Uterus (tissue), 4 donors: ENCODE measurements around the gene MAP3K8. TPM values are rescaled to one million over a fixed set of nuclear protein-coding genes. Genes with fewer than 3 reads are reported as not detected.

ENCODE experiments used
- DNase-seq, 2 donors: peaks; one replicate each; pipeline ENCODE4 v3.0.0-alpha.2; 2019 to 2020
- H3K27ac ChIP-seq, 2 donors: fragments of 200-600 bp; sonication (generic); 1 replicate in 1 of 2; 2 replicates in 1 of 2; pipeline ENCODE4 v1.5.1; 2016 to 2018
- H3K27me3 ChIP-seq, 2 donors: fragments of 200-600 bp; sonication (generic); one replicate each; pipeline ENCODE4 v1.5.1; 2018 to 2019; ENCODE audit warnings: control low read depth in 1 of 2
- H3K36me3 ChIP-seq, 2 donors: fragments of 200-600 bp; sonication (generic); one replicate each; pipeline ENCODE4 v1.5.1; 2019; ENCODE audit warnings: control low read depth in 1 of 2
- H3K4me1 ChIP-seq, 2 donors: fragments of 200-600 bp; sonication (generic); one replicate each; pipeline ENCODE4 v1.5.1; 2018 to 2019; ENCODE audit warnings: control low read depth in 1 of 2
- H3K4me3 ChIP-seq, 2 donors: fragments of 200-600 bp; sonication (generic); 1 replicate in 1 of 2; 2 replicates in 1 of 2; pipeline ENCODE4 v1.5.1; 2018 to 2019; ENCODE audit warnings: mild to moderate bottlenecking in 1 of 2
- H3K9me3 ChIP-seq, 2 donors: fragments of 200-600 bp; sonication (generic); one replicate each; pipeline ENCODE4 v1.5.1; 2019; ENCODE audit warnings: control low read depth in 1 of 2
- POLR2A ChIP-seq, 2 donors: fragments of 450-650 bp; IDR thresholded peaks; one replicate each; pipeline ENCODE4 v1.6.1; 2016; ENCODE audit warnings: antibody characterized with exemption in 2 of 2, mild to moderate bottlenecking in 1 of 2, moderate library complexity in 1 of 2
- intact Hi-C: fragments of 100-400 bp; cut with DNase I; formaldehyde crosslinking; loops from one replicate; pipeline ENCODE4 v1.15.1; 2023; ENCODE audit warnings: low total_unique reads
- total RNA-seq, 4 donors: library from RNA; depleted of rRNA in 3 of 4; stranded (reverse); fragments of >200 nt in 3 of 4; gene quantifications; one replicate each; pipeline versions ENCODE4 v1.1.0 to v1.2.4, GENCODE V29; 2014 to 2023
- TF ChIP-seq, protein P1 (sequence below), 4 experiments: fragments of 200-600 bp in 2 of 4; fragments of 450-650 bp in 2 of 4; sonication (generic) in 2 of 4; IDR thresholded peaks; one replicate each; pipeline ENCODE4 v1.5.1; 2016 to 2019; ENCODE audit warnings: antibody characterized with exemption in 4 of 4, mild to moderate bottlenecking in 2 of 4, moderate library complexity in 1 of 4
- donor health status: DM: yes; HTN: yes; CAD: no.

MAP3K8 gene
- total RNA-seq, 4 donors from 2014 or later: 13.3 to 63.0 (median 24.4) TPM

DNA sequence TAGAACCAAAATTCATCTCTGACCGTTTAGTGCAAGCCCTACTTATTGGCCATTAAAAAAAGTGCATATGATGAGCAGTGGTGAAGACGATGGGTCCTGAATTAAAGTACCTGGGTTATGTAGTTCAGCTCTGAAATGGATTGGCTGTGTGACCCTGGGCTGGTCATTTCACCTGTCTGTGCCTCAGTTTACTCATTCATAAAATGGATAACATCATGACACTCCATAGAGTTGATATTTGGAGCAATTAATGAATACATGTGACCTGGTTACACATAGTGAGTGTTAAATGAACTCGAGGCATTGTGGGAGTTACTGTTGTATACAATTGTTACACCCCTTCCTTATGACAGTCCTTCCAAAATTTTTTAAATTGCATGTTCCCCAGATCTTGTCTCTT, 9.1 kb downstream of the MAP3K8 start:
- Histone ChIP-seq H3K4me3 (no peak overlapping the region), H3K27ac (peak overlapping the region; percentile 4 to 35), H3K36me3 (no peaks in the 10 kb centered on the region), H3K27me3 (no peaks in the 10 kb centered on the region), H3K9me3 (no peaks in the 10 kb centered on the region), H3K4me1 (peaks cover 7 to 9% of the 10 kb centered on the region in 2 donors)
- intact Hi-C loops: no loop called here
- no peak for DNase-seq
- no peak for TF ChIP-seq POLR2A (IDR thresholded peaks at IDR 0.05)
- TF ChIP-seq, protein P1, sequence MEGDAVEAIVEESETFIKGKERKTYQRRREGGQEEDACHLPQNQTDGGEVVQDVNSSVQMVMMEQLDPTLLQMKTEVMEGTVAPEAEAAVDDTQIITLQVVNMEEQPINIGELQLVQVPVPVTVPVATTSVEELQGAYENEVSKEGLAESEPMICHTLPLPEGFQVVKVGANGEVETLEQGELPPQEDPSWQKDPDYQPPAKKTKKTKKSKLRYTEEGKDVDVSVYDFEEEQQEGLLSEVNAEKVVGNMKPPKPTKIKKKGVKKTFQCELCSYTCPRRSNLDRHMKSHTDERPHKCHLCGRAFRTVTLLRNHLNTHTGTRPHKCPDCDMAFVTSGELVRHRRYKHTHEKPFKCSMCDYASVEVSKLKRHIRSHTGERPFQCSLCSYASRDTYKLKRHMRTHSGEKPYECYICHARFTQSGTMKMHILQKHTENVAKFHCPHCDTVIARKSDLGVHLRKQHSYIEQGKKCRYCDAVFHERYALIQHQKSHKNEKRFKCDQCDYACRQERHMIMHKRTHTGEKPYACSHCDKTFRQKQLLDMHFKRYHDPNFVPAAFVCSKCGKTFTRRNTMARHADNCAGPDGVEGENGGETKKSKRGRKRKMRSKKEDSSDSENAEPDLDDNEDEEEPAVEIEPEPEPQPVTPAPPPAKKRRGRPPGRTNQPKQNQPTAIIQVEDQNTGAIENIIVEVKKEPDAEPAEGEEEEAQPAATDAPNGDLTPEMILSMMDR (IDR thresholded peaks at IDR 0.05): no peak

DNA sequence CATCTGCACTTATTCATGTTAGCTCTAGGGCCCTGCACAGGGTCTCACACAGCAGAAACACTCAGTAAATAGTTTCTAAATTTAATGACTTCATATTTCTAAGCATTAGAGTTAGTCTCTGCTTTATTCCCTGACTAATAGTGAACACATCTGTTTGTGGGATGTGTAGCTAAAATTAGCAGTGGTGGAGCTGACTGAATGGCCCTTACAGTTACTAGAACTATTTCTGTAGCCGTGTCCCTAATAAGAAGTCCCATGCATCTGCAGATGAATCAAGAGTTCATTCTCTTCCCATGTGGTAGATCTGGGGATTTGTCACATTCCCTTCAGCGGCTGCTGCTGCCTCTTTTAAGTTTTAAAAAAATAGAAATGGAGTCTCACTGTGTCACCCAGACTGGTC, 11.7 kb downstream of the MAP3K8 start:
- Histone ChIP-seq H3K4me1 (peaks cover 0 to 7% of the 10 kb centered on the region in 2 donors), H3K36me3 (no peaks in the 10 kb centered on the region), H3K9me3 (no peaks in the 10 kb centered on the region), H3K27ac (peak overlapping the region; percentile 41 to 58), H3K4me3 (no peak overlapping the region), H3K27me3 (no peaks in the 10 kb centered on the region)
- intact Hi-C loops: no loop called here
- no peak for DNase-seq
- no peak for TF ChIP-seq POLR2A (IDR thresholded peaks at IDR 0.05)
- TF ChIP-seq, protein P1 (IDR thresholded peaks at IDR 0.05): no peak

- Histone ChIP-seq H3K36me3 (no peaks in the 10 kb centered on the region), H3K9me3 (no peaks in the 10 kb centered on the region), H3K4me3 (no peak overlapping the region), H3K4me1 (peaks cover 0 to 7% of the 10 kb centered on the region in 2 donors), H3K27me3 (no peaks in the 10 kb centered on the region), H3K27ac (no peak overlapping the region)
- no peak for DNase-seq
- TF ChIP-seq POLR2A (IDR thresholded peaks at IDR 0.05): no peak
- TF ChIP-seq, protein P1 (IDR thresholded peaks at IDR 0.05): no peak
- intact Hi-C loops: no loop called here
Observed at GRCh38 chr10:30447125-30447799, 13.3 kb downstream of the MAP3K8 start.

- Histone ChIP-seq H3K36me3 (no peaks in the 10 kb centered on the region), H3K4me3 (no peak overlapping the region), H3K9me3 (no peaks in the 10 kb centered on the region), H3K27ac (no peak overlapping the region), H3K27me3 (no peaks in the 10 kb centered on the region), H3K4me1 (peaks cover 0 to 7% of the 10 kb centered on the region in 2 donors)
- TF ChIP-seq, protein P1 (IDR thresholded peaks at IDR 0.05): no peak
- no peak for TF ChIP-seq POLR2A (IDR thresholded peaks at IDR 0.05)
- intact Hi-C loops: no loop called here
- no peak for DNase-seq
Observed at GRCh38 chr10:30448092-30448491, 14.1 kb downstream of the MAP3K8 start.

DNA sequence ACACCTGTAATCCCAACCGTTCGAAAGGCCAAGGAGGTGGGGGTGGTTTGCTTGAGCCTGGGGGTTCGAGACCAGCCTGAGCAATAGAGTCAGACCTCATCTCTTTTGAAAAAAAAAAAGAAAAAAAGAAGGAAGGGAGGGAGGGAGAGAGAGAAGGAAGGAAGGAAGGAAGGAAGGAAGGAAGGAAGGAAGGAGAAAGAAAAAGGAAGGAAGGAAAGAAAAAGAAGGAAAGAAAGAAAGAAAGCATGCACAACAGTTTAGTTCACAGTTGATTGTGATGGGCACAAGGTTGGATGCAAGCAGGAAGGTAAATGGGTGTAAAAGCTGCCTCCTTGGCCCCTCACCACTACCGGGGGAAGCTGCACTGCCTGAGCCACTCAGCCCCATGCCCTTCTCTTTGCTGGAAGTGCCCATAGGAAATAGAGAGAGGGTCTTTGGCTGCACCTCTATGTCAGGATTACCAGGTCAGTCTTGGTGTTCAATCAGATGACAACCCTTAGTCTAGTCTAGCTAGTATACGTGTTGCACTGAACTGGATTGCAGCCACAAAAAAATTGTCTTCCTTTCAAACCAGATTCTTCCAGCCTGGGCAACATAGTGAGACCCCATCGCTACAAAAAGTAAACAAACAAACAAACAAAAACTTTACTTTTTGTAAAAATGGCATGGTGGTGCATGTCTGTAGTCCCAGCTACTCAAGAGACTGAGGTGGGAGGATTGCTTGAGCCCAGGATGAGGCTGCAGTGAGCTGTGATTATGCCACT, 20.0 kb downstream of the MAP3K8 start:
- H3K9me3 ChIP-seq: no peaks in the 10 kb centered on the region
- H3K4me1 ChIP-seq: peaks cover 10 to 13% of the 10 kb centered on the region in 2 donors
- intact Hi-C loops: no loop called here
- H3K27me3 ChIP-seq: no peaks in the 10 kb centered on the region
- H3K4me3 ChIP-seq: no peak overlapping the region
- no peak for DNase-seq
- TF ChIP-seq, protein P1 (IDR thresholded peaks at IDR 0.05): no peak
- TF ChIP-seq POLR2A (IDR thresholded peaks at IDR 0.05): no peak
- no peaks in the 10 kb centered on the region for H3K36me3 ChIP-seq
- peak overlapping the region; percentile 82 to 95 for H3K27ac ChIP-seq
